Measurements from ENCODE around the gene SORBS1. TPM values are rescaled to one million over a fixed set of nuclear protein-coding genes. Genes with fewer than 3 reads are reported as not detected.

Gene SORBS1
- total RNA-seq, 4 donors from 2014 or later = 21.5 to 65.8 (median 30.1) TPM

DNA sequence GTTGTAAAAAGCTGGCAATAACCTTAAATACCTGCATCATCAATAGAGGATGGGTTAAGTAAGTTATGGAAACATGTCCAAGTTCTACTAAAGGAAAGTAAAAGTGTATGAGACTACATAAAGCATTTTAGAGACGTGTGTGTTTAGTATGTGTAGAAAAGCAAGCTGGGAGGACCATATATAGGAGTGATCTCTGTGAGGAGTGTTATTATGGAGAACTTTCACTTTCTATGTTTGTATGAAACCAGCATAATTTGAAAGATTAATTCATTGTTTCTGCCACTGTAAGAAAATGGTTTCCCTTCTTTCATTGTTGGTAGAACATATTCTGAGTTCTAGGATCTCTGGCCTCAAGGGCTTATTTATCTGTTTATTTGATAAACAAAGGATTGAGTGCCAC lies 251.2 kb downstream of the SORBS1 start:
- peaks cover 42 to 48% of the 10 kb centered on the region in 2 donors for H3K4me1 ChIP-seq
- H3K9me3 ChIP-seq = no peaks in the 10 kb centered on the region
- H3K27ac ChIP-seq = no peak overlapping the region
- no peaks in the 10 kb centered on the region for H3K36me3 ChIP-seq
- H3K4me3 ChIP-seq (replicated peaks in 1 of 3) = no peak overlapping the region
- 39 to 69% methylated on average over 1 of the region's 1 CpG for WGBS, 2 donors
- intact Hi-C loops (cut with DNase I) = no loop called here
- no peak for DNase-seq
- H3K27me3 ChIP-seq = no peaks in the 10 kb centered on the region
- no peak for TF ChIP-seq POLR2A (IDR thresholded peaks at IDR 0.05)
- TF ChIP-seq, protein P1, sequence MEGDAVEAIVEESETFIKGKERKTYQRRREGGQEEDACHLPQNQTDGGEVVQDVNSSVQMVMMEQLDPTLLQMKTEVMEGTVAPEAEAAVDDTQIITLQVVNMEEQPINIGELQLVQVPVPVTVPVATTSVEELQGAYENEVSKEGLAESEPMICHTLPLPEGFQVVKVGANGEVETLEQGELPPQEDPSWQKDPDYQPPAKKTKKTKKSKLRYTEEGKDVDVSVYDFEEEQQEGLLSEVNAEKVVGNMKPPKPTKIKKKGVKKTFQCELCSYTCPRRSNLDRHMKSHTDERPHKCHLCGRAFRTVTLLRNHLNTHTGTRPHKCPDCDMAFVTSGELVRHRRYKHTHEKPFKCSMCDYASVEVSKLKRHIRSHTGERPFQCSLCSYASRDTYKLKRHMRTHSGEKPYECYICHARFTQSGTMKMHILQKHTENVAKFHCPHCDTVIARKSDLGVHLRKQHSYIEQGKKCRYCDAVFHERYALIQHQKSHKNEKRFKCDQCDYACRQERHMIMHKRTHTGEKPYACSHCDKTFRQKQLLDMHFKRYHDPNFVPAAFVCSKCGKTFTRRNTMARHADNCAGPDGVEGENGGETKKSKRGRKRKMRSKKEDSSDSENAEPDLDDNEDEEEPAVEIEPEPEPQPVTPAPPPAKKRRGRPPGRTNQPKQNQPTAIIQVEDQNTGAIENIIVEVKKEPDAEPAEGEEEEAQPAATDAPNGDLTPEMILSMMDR (IDR thresholded peaks at IDR 0.05) = no peak

DNA sequence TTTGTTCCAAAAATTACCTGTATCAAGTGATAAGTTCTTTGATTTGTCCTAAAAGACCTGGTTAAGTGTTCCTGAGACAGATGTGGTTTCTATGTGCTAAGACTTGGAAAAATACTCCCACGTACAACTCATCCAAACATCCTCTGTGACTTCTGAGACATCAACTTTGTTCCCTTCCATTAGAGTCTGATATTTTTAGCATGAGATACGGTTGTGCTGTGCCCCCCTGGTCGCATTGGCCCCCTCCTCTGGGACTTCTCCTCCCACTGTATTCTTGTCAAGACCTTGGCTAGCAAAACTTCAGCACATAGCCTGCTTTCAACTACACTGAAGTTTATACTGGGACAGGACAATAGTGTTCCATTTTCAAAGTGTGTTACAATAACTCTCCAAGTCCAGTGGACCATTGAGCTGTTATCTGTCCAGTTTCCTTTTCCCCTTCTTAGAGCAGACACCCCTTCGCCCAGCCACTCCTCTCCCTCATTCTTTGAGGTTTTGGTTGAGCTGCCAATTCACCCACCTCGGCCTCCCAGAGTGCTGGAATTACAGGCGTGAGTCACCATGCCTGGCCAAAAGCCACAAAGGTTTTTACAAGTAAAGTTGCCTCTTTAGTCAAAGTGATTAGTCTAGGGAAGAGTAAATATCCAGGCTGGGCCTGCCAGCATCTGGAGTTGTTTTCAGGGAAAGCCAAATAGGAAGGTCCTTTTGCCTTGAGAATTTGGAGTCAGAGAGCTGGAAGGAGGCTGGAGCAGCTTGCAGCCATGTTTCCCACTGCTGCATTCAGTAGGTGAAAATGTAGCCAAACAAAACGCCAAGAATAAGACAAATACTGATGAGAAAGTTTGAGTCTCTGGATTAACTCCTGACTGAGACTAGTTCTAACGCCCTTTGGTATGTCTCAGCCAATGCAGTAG lies 252.5 kb downstream of the SORBS1 start:
- 31 to 38% methylated on average over 8 of the region's 8 CpGs for WGBS, 2 donors

DNA sequence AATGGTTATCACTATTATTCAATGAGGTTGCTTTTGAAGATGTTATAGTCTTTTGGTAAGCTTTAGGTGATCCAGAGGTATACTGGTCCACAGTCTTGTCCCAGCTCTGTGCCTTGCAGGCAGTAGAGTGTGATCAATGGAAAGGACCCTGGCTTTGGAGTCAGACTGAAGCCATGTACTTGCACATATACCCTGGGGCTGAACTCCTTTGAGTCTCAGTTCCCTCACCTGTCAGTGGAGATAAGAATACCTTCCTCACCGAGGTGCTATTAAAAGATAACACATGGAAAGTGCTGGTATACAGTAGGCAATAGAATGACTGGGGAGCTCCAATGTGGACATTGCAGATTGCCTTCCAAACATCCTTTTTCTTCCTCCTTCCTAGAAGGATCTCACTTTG lies 254.3 kb downstream of the SORBS1 start:
- Histone ChIP-seq H3K4me3 (replicated peaks in 1 of 3) (no peak overlapping the region), H3K9me3 (no peaks in the 10 kb centered on the region), H3K36me3 (no peaks in the 10 kb centered on the region), H3K4me1 (peaks cover 38 to 39% of the 10 kb centered on the region in 2 donors), H3K27me3 (no peaks in the 10 kb centered on the region), H3K27ac (peak overlapping the region; percentile 75 to 82 (median 79))
- TF ChIP-seq, protein P1 (IDR thresholded peaks at IDR 0.05) = no peak
- no peak for TF ChIP-seq POLR2A (IDR thresholded peaks at IDR 0.05)
- DNase-seq = no peak
- WGBS, 2 donors = 84 to 92% methylated on average over 1 of the region's 1 CpG
- intact Hi-C loops (cut with DNase I) = no loop called here

More for the DNA sequence above, 252.5 kb downstream of the SORBS1 start:
- H3K4me1 ChIP-seq = peaks cover 38 to 39% of the 10 kb centered on the region in 2 donors
- no peaks in the 10 kb centered on the region for H3K27me3 ChIP-seq
- DNase-seq = peak; percentile 84 to 89
- H3K9me3 ChIP-seq = no peaks in the 10 kb centered on the region
- H3K4me3 ChIP-seq (replicated peaks in 1 of 3) = no peak overlapping the region
- H3K27ac ChIP-seq = peak overlapping the region; percentile 19 to 69 (median 59)
- intact Hi-C loops (cut with DNase I) = no loop called here
- TF ChIP-seq, protein P1 (IDR thresholded peaks at IDR 0.05) = no peak
- TF ChIP-seq POLR2A (IDR thresholded peaks at IDR 0.05) = no peak
- H3K36me3 ChIP-seq = no peaks in the 10 kb centered on the region

DNA sequence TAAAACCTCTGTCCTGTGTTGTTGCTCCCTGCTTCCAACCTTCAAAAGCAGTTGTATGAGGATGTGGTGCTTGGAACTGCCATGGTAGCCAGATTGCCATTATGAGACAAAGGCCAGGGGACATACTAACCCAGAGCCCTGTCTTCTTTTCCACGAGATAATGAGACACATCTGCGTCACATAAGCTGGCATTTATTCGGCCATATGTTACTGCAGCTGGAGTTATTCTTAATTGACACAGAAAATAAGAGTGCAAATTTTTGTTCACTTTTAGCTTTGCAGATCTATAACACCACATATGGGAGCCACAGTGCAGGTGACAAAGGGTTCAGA lies 254.9 kb downstream of the SORBS1 start:
- DNase-seq = no peak
- WGBS, 2 donors = 86 to 87% methylated on average over 3 of the region's 3 CpGs
- intact Hi-C loops (cut with DNase I) = no loop called here
- no peaks in the 10 kb centered on the region for H3K36me3 ChIP-seq
- H3K9me3 ChIP-seq = no peaks in the 10 kb centered on the region
- H3K27me3 ChIP-seq = no peaks in the 10 kb centered on the region
- H3K27ac ChIP-seq = peak overlapping the region; percentile 75 to 82 (median 79)
- no peak overlapping the region for H3K4me3 ChIP-seq (replicated peaks in 1 of 3)
- TF ChIP-seq, protein P1 (IDR thresholded peaks at IDR 0.05) = no peak
- TF ChIP-seq POLR2A (IDR thresholded peaks at IDR 0.05) = no peak
- H3K4me1 ChIP-seq = peaks cover 38 to 39% of the 10 kb centered on the region in 2 donors
